Measurements from ENCODE around the gene WDR35.

Gene WDR35

DNA sequence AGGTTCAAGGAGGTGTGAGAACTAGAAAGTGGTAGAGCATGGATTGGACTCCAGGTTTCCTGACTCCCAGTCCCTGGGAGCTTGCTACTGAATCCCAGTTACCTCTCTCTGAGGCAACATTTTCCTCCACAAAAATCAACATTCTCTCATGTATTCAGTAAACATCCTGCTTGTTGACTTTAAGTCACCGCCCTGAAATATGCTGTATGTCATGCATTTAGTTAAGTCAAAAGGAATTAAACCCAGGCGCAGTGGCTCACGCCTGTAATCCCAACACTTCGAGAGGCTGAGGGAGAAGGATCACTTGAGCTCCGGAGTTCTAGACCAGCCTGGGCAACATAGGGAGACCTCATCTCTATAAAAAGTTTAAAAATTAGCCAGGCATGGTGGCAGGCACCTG, 18.8 kb upstream of the WDR35 start:
- Histone ChIP-seq H3K9me3 (no peaks in the 10 kb centered on the region), H3K27me3 (no peaks in the 10 kb centered on the region), H3K4me3 (no peak overlapping the region), H3K27ac (no peak overlapping the region), H3K4me1 (peaks cover 0 to 14% (median 12%) of the 10 kb centered on the region in 4 donors), H3K36me3 (no peaks in the 10 kb centered on the region)
- intact Hi-C loops (cut with DNase I; ENCODE audit: low total_unique reads) = no loop called here
- no peak for DNase-seq
- TF ChIP-seq CTCF (IDR thresholded peaks at IDR 0.05) = no peak

- DNase-seq = no peak
- H3K27ac ChIP-seq = no peak overlapping the region
- no peak for TF ChIP-seq CTCF (IDR thresholded peaks at IDR 0.05)
- H3K36me3 ChIP-seq = no peaks in the 10 kb centered on the region
- no peaks in the 10 kb centered on the region for H3K4me1 ChIP-seq
- H3K9me3 ChIP-seq = no peaks in the 10 kb centered on the region
- no peak overlapping the region for H3K4me3 ChIP-seq
- no peaks in the 10 kb centered on the region for H3K27me3 ChIP-seq
- intact Hi-C loops (cut with DNase I; ENCODE audit: low total_unique reads) = no loop called here
Measured at GRCh38 chr2:20005891-20006470, 16.1 kb upstream of the WDR35 start.

- no peaks in the 10 kb centered on the region for H3K9me3 ChIP-seq
- no peaks in the 10 kb centered on the region for H3K27me3 ChIP-seq
- no peak for TF ChIP-seq CTCF (IDR thresholded peaks at IDR 0.05)
- H3K36me3 ChIP-seq = no peaks in the 10 kb centered on the region
- no peak overlapping the region for H3K4me3 ChIP-seq
- intact Hi-C loops (cut with DNase I; ENCODE audit: low total_unique reads) = no loop called here
- DNase-seq = no peak
- no peak overlapping the region for H3K27ac ChIP-seq
- no peaks in the 10 kb centered on the region for H3K4me1 ChIP-seq
Measured at GRCh38 chr2:20005067-20005627, 15.2 kb upstream of the WDR35 start.

- Histone ChIP-seq H3K36me3 (no peaks in the 10 kb centered on the region), H3K9me3 (no peaks in the 10 kb centered on the region), H3K4me3 (no peak overlapping the region), H3K4me1 (no peaks in the 10 kb centered on the region), H3K27ac (no peak overlapping the region), H3K27me3 (no peaks in the 10 kb centered on the region)
- no peak for TF ChIP-seq CTCF (IDR thresholded peaks at IDR 0.05)
- no peak for DNase-seq
- intact Hi-C loops (cut with DNase I; ENCODE audit: low total_unique reads) = no loop called here
Measured at GRCh38 chr2:20001361-20001863, 11.5 kb upstream of the WDR35 start.

- no peaks in the 10 kb centered on the region for H3K36me3 ChIP-seq
- H3K27ac ChIP-seq = no peak overlapping the region
- H3K4me1 ChIP-seq = peaks cover 0 to 14% (median 4%) of the 10 kb centered on the region in 4 donors
- no peaks in the 10 kb centered on the region for H3K9me3 ChIP-seq
- intact Hi-C loops (cut with DNase I; ENCODE audit: low total_unique reads) = no loop called here
- no peak for TF ChIP-seq CTCF (IDR thresholded peaks at IDR 0.05)
- H3K27me3 ChIP-seq = no peaks in the 10 kb centered on the region
- no peak overlapping the region for H3K4me3 ChIP-seq
- no peak for DNase-seq
Measured at GRCh38 chr2:19993731-19994130, 3.8 kb upstream of the WDR35 start.
